ENCODE results near the gene ERBB4. TPM values are rescaled to one million over a fixed set of nuclear protein-coding genes. Genes with fewer than 3 reads are reported as not detected.

The ERBB4 gene
- total RNA-seq, 2 experiments from 2014 or later = not detected

- intact Hi-C loops (cut with DNase I, micrococcal nuclease) = no loop called here
- Mint-ChIP-seq H3K9me3 (peaks cover 2% of the 10 kb centered on the region), H3K36me3 (ENCODE audit: low read depth) (no peaks in the 10 kb centered on the region), H3K27me3 (no peaks in the 10 kb centered on the region), H3K4me3 (no peak overlapping the region), H3K4me1 (ENCODE audit: low read depth) (no peaks in the 10 kb centered on the region), H3K27ac (no peak overlapping the region)
- Histone ChIP-seq H3K4me1 (ENCODE audit: insufficient read depth, low read length) (no peaks in the 10 kb centered on the region), H3K9me3 (ENCODE audit: control insufficient read depth in 1 of 2, insufficient read depth in 1 of 2, low read length in 2 of 2) (no peaks in the 10 kb centered on the region), H3K4me3 (ENCODE audit: low read length) (no peak overlapping the region), H3K36me3 (ENCODE audit: insufficient read depth, low read length) (no peaks in the 10 kb centered on the region), H3K27ac (ENCODE audit: low read depth in 1 of 2, low read length in 2 of 2) (no peak overlapping the region), H3K27me3 (ENCODE audit: control insufficient read depth in 1 of 2, insufficient read depth in 2 of 2, low read length in 2 of 2) (no peaks in the 10 kb centered on the region)
- ATAC-seq (ENCODE audit: poor library complexity) (no peak), DNase-seq (no peak)
- ChIA-PET CTCF (no interaction called here), POLR2A (no interaction called here)
- no peak for TF ChIP-seq CTCF (IDR thresholded peaks at IDR 0.05)
Observed at GRCh38 chr2:211674715-211675114, 863.9 kb downstream of the ERBB4 start.

GRCh38 chr2:211673133-211673905, 865.3 kb downstream of the ERBB4 start:
- no peak for ATAC-seq (ENCODE audit: poor library complexity)
- no peak overlapping the region for H3K27ac Mint-ChIP-seq
- ChIA-PET POLR2A (no interaction called here), CTCF (no interaction called here)
- no peaks in the 10 kb centered on the region for H3K27me3 Mint-ChIP-seq
- no peak overlapping the region for H3K4me3 Mint-ChIP-seq
- no peaks in the 10 kb centered on the region for H3K36me3 ChIP-seq (ENCODE audit: insufficient read depth, low read length)
- H3K27ac ChIP-seq (ENCODE audit: low read depth in 1 of 2, low read length in 2 of 2) = no peak overlapping the region
- H3K4me1 ChIP-seq (ENCODE audit: insufficient read depth, low read length) = no peaks in the 10 kb centered on the region
- no peaks in the 10 kb centered on the region for H3K27me3 ChIP-seq (ENCODE audit: control insufficient read depth in 1 of 2, insufficient read depth in 2 of 2, low read length in 2 of 2)
- no peak for TF ChIP-seq CTCF (IDR thresholded peaks at IDR 0.05)
- H3K9me3 ChIP-seq (ENCODE audit: control insufficient read depth in 1 of 2, insufficient read depth in 1 of 2, low read length in 2 of 2) = no peaks in the 10 kb centered on the region
- H3K4me1 Mint-ChIP-seq (ENCODE audit: low read depth) = no peaks in the 10 kb centered on the region
- intact Hi-C loops (cut with DNase I, micrococcal nuclease) = no loop called here
- H3K4me3 ChIP-seq (ENCODE audit: low read length) = no peak overlapping the region
- DNase-seq = no peak
- H3K36me3 Mint-ChIP-seq (ENCODE audit: low read depth) = no peaks in the 10 kb centered on the region
- H3K9me3 Mint-ChIP-seq = peaks cover 4% of the 10 kb centered on the region

- H3K4me1 ChIP-seq (ENCODE audit: insufficient read depth, low read length) = no peaks in the 10 kb centered on the region
- H3K4me3 Mint-ChIP-seq = no peak overlapping the region
- H3K4me1 Mint-ChIP-seq (ENCODE audit: low read depth) = no peaks in the 10 kb centered on the region
- ChIA-PET CTCF (no interaction called here), POLR2A (no interaction called here)
- H3K36me3 ChIP-seq (ENCODE audit: insufficient read depth, low read length) = no peaks in the 10 kb centered on the region
- H3K27me3 ChIP-seq (ENCODE audit: control insufficient read depth in 1 of 2, insufficient read depth in 2 of 2, low read length in 2 of 2) = no peaks in the 10 kb centered on the region
- H3K36me3 Mint-ChIP-seq (ENCODE audit: low read depth) = no peaks in the 10 kb centered on the region
- ATAC-seq (ENCODE audit: poor library complexity) = no peak
- H3K27ac ChIP-seq (ENCODE audit: low read depth in 1 of 2, low read length in 2 of 2) = no peak overlapping the region
- no peak for DNase-seq
- intact Hi-C loops (cut with DNase I, micrococcal nuclease) = no loop called here
- no peaks in the 10 kb centered on the region for H3K27me3 Mint-ChIP-seq
- H3K27ac Mint-ChIP-seq = no peak overlapping the region
- H3K4me3 ChIP-seq (ENCODE audit: low read length) = no peak overlapping the region
- H3K9me3 ChIP-seq (ENCODE audit: control insufficient read depth in 1 of 2, insufficient read depth in 1 of 2, low read length in 2 of 2) = no peaks in the 10 kb centered on the region
- peaks cover 4% of the 10 kb centered on the region for H3K9me3 Mint-ChIP-seq
- no peak for TF ChIP-seq CTCF (IDR thresholded peaks at IDR 0.05)
Observed at GRCh38 chr2:211671977-211672376, 866.6 kb downstream of the ERBB4 start.

Measured in CD4-positive, alpha-beta T cell (primary cell).